Gastroesophageal sphincter (tissue), 3 donors: ENCODE measurements around the gene ELMO1.

Source experiments
- CTCF ChIP-seq, 4 experiments: fragments of 200-600 bp in 2 of 4; fragments of 450-650 bp in 2 of 4; sonication (generic) in 1 of 4; IDR thresholded peaks; one replicate each; pipeline ENCODE4 v1.5.1; 2017 to 2019; ENCODE audit warnings: antibody characterized with exemption in 4 of 4, mild to moderate bottlenecking in 2 of 4, moderate library complexity in 2 of 4
- POLR2A ChIP-seq, 2 donors: fragments of 450-650 bp; IDR thresholded peaks; one replicate each; pipeline ENCODE4 v1.6.1; 2017; ENCODE audit warnings: antibody characterized with exemption in 2 of 2, mild to moderate bottlenecking in 2 of 2, moderate library complexity in 1 of 2
- POLR2AphosphoS5 ChIP-seq: sonication (generic); formaldehyde crosslinking; IDR thresholded peaks from one replicate; pipeline ENCODE4 v1.6.1; 2017; ENCODE audit warnings: antibody characterized with exemption

GRCh38 chr7:37394158-37394557, 54.5 kb downstream of the ELMO1 start:
- no peak for TF ChIP-seq CTCF (IDR thresholded peaks at IDR 0.05)
- TF ChIP-seq POLR2AphosphoS5 = no peak
- TF ChIP-seq POLR2A (IDR thresholded peaks at IDR 0.05) = no peak
